HEK293T (cell line): ENCODE measurements around the gene BMERB1.
"Not testable (repeated sequence)": the region's sequence is repeated elsewhere in the genome, so short reads cannot be mapped to it uniquely, and the experiment has no call there.

Experiments
- ARNT ChIP-seq: fragments of 450-650 bp; IDR thresholded peaks from 2 replicates; pipeline ENCODE4 v1.6.1; 2017; ENCODE audit warnings: mild to moderate bottlenecking
- BHLHE40 ChIP-seq: fragments of 450-650 bp; IDR thresholded peaks from 2 replicates; pipeline ENCODE4 v1.6.1; 2016; ENCODE audit warnings: mild to moderate bottlenecking, moderate library complexity, borderline replicate concordance
- ELF4 ChIP-seq: fragments of 450-650 bp; IDR thresholded peaks from 2 replicates; pipeline ENCODE4 v1.6.1; 2017; ENCODE audit warnings: antibody characterized with exemption
- FOXA1 ChIP-seq: fragments of 450-650 bp; IDR thresholded peaks from 2 replicates; pipeline ENCODE4 v1.6.1; 2016; ENCODE audit warnings: mild to moderate bottlenecking
- FOXK2 ChIP-seq: fragments of 450-650 bp; IDR thresholded peaks from 2 replicates; pipeline ENCODE4 v1.6.1; 2016; ENCODE audit warnings: mild to moderate bottlenecking
- FOXM1 ChIP-seq: fragments of 450-650 bp; IDR thresholded peaks from 2 replicates; pipeline ENCODE4 v1.6.1; 2017; ENCODE audit warnings: mild to moderate bottlenecking, borderline replicate concordance
- LEF1 ChIP-seq: fragments of 450-650 bp; IDR thresholded peaks from 2 replicates; pipeline ENCODE4 v1.6.1; 2017; ENCODE audit warnings: mild to moderate bottlenecking, borderline replicate concordance
- SP1 ChIP-seq: fragments of 450-650 bp; IDR thresholded peaks from 2 replicates; pipeline ENCODE4 v1.6.1; 2017
- SUZ12 ChIP-seq: fragments of 450-650 bp; IDR thresholded peaks from 2 replicates; pipeline ENCODE4 v1.6.1; 2016; ENCODE audit warnings: mild to moderate bottlenecking
- TARDBP ChIP-seq: fragments of 450-650 bp; IDR thresholded peaks from 2 replicates; pipeline ENCODE4 v1.6.1; 2016

- not testable (repeated sequence) for TF ChIP-seq FOXM1, ELF4, SP1, ARNT, BHLHE40, SUZ12, LEF1, TARDBP, FOXA1, FOXK2
Observed at GRCh38 chr16:15453296-15453695, 18.9 kb downstream of the BMERB1 start.
